Liver (tissue), 9 donors: Measurements from ENCODE around the gene ZFX. TPM values are rescaled to one million over a fixed set of nuclear protein-coding genes. Genes with fewer than 3 reads are reported as not detected.

Experiments
- DNase-seq: peaks from one replicate; pipeline ENCODE4 v3.0.0-alpha.2; 2017; ENCODE audit warnings: low spot score
- H3K27ac ChIP-seq, 2 donors: one replicate each; pipeline ENCODE4 v1.7.0; 2013; ENCODE audit warnings: inconsistent platforms in 2 of 2, low read length in 2 of 2, control low read depth in 1 of 2, low read depth in 1 of 2, mild to moderate bottlenecking in 1 of 2
- H3K27me3 ChIP-seq, 4 donors: one replicate each; pipeline versions ENCODE4 v1.6.1 to v1.7.0; 2013; ENCODE audit warnings: low read length in 3 of 4, inconsistent platforms in 1 of 4, mild to moderate bottlenecking in 1 of 4, moderate library complexity in 1 of 4; ENCODE audit not compliant: control insufficient read depth in 4 of 4, insufficient read depth in 4 of 4
- H3K36me3 ChIP-seq, 4 donors: one replicate each; pipeline versions ENCODE4 v1.6.1 to v1.7.0; 2013; ENCODE audit warnings: low read length in 3 of 4, mild to moderate bottlenecking in 3 of 4, low read depth in 1 of 4, moderate library complexity in 1 of 4; ENCODE audit not compliant: control insufficient read depth in 4 of 4, insufficient read depth in 3 of 4
- H3K4me1 ChIP-seq, 4 donors: one replicate each; pipeline versions ENCODE4 v1.6.1 to v1.7.0; 2013; ENCODE audit warnings: low read length in 3 of 4, mild to moderate bottlenecking in 3 of 4, moderate library complexity in 1 of 4; ENCODE audit not compliant: control insufficient read depth in 4 of 4, insufficient read depth in 4 of 4
- H3K4me3 ChIP-seq, 3 donors: one replicate each; pipeline versions ENCODE4 v1.6.1 to v1.7.0; 2013; ENCODE audit warnings: low read length in 3 of 3, control low read depth in 1 of 3, low read depth in 1 of 3, mild to moderate bottlenecking in 1 of 3
- H3K9ac ChIP-seq, 2 donors: one replicate each; pipeline ENCODE4 v1.7.0; 2013; ENCODE audit warnings: low read length in 2 of 2, mild to moderate bottlenecking in 2 of 2, moderate library complexity in 2 of 2, control low read depth in 1 of 2, low read depth in 1 of 2
- H3K9me3 ChIP-seq, 4 donors: one replicate each; pipeline versions ENCODE4 v1.6.1 to v1.7.0; 2013; ENCODE audit warnings: low read length in 3 of 4; ENCODE audit not compliant: control insufficient read depth in 4 of 4
- CTCF ChIP-seq: fragments of 150-350 bp; IDR thresholded peaks from 2 replicates; pipeline ENCODE4 v1.5.1; 2017; ENCODE audit warnings: improper control_type of control experiment, low read depth, low read length; ENCODE audit not compliant: missing input control
- EGR1 ChIP-seq, 2 donors: IDR thresholded peaks; 2 replicates each; pipeline ENCODE4 v1.6.1; 2016 to 2018; ENCODE audit warnings: antibody characterized with exemption in 2 of 2, low read depth in 2 of 2
- FOXA1 ChIP-seq: IDR thresholded peaks from 2 replicates; pipeline ENCODE4 v1.6.1; 2016; ENCODE audit warnings: antibody characterized with exemption
- FOXA2 ChIP-seq: IDR thresholded peaks from 2 replicates; pipeline ENCODE4 v1.6.1; 2016; ENCODE audit warnings: antibody characterized with exemption
- GABPA ChIP-seq, 2 donors: IDR thresholded peaks in 1 of 2; conservative IDR thresholded peaks in 1 of 2; 2 replicates each; pipeline ENCODE4 v1.6.1; 2016; ENCODE audit warnings: antibody characterized with exemption in 2 of 2, mild to moderate bottlenecking in 1 of 2, moderate library complexity in 1 of 2
- HNF4A ChIP-seq, 2 donors: conservative IDR thresholded peaks; 2 replicates each; pipeline ENCODE4 v1.6.1; 2016; ENCODE audit warnings: antibody characterized with exemption in 2 of 2, mild to moderate bottlenecking in 2 of 2
- HNF4G ChIP-seq: IDR thresholded peaks from 2 replicates; pipeline ENCODE4 v1.6.1; 2016; ENCODE audit warnings: antibody characterized with exemption
- JUND ChIP-seq, 2 donors: IDR thresholded peaks; 2 replicates each; pipeline ENCODE4 v1.6.1; 2016; ENCODE audit warnings: antibody characterized with exemption in 2 of 2
- NR2F2 ChIP-seq: IDR thresholded peaks from 2 replicates; pipeline ENCODE4 v1.6.1; 2016; ENCODE audit warnings: antibody characterized with exemption
- RAD21 ChIP-seq, 2 donors: IDR thresholded peaks; 2 replicates each; pipeline ENCODE4 v1.6.1; 2016; ENCODE audit warnings: antibody characterized with exemption in 2 of 2, mild to moderate bottlenecking in 2 of 2
- RXRA ChIP-seq, 2 donors: IDR thresholded peaks; 2 replicates each; pipeline ENCODE4 v1.6.1; 2017 to 2018; ENCODE audit warnings: antibody characterized with exemption in 2 of 2, mild to moderate bottlenecking in 1 of 2
- SP1 ChIP-seq: IDR thresholded peaks from 2 replicates; pipeline ENCODE4 v1.6.1; 2018; ENCODE audit warnings: antibody characterized with exemption, mild to moderate bottlenecking
- TAF1 ChIP-seq: conservative IDR thresholded peaks from 2 replicates; pipeline ENCODE4 v1.6.1; 2016; ENCODE audit warnings: antibody characterized with exemption, mild to moderate bottlenecking
- YY1 ChIP-seq: IDR thresholded peaks from 2 replicates; pipeline ENCODE4 v1.6.1; 2016; ENCODE audit warnings: antibody characterized with exemption, mild to moderate bottlenecking
- ZBTB33 ChIP-seq: IDR thresholded peaks from 2 replicates; pipeline ENCODE4 v1.6.1; 2016; ENCODE audit warnings: antibody characterized with exemption
- WGBS: extraction: QIAGEN DNeasy Blood & Tissue Kit; methylation state at CpG from one replicate; pipeline ENCODE4 v1.1.7; 2013; 5-methylcytosine and 5-hydroxymethylcytosine counted together
- polyA plus RNA-seq, 2 donors: library from polyadenylated mRNA; stranded (reverse) in 1 of 2; unstranded in 1 of 2; fragments of 200-250 nt in 1 of 2; fragments of >200 nt in 1 of 2; fragmentation: Nextera tagmentation in 1 of 2; extraction: Ambion mirVana in 1 of 2; gene quantifications; one replicate each; pipeline versions ENCODE4 v1.2.1 to v1.2.3, GENCODE V29; 2013 to 2015
- total RNA-seq, 2 donors: library from RNA; depleted of rRNA; stranded (reverse); fragments of >200 nt; gene quantifications; one replicate each; pipeline ENCODE4 v1.2.3, GENCODE V29; 2014
- TF ChIP-seq, protein P1 (sequence below): IDR thresholded peaks from 2 replicates; pipeline ENCODE4 v1.6.1; 2016; ENCODE audit warnings: antibody characterized with exemption, mild to moderate bottlenecking
- TF ChIP-seq, protein P2 (sequence below): IDR thresholded peaks from 2 replicates; pipeline ENCODE4 v1.6.1; 2016; ENCODE audit warnings: antibody characterized with exemption
- TF ChIP-seq, protein P3 (sequence below): IDR thresholded peaks from 2 replicates; pipeline ENCODE4 v1.6.1; 2016; ENCODE audit warnings: antibody characterized with exemption
- donor health status: healthy.
- donor health status: healthy.
- donor health status: healthy.
- donor health status: healthy.
- donor health status: healthy.

The ZFX gene
- total and polyA plus RNA-seq, 4 donors: 3.8 to 50.0 (median 19.0) TPM

DNA sequence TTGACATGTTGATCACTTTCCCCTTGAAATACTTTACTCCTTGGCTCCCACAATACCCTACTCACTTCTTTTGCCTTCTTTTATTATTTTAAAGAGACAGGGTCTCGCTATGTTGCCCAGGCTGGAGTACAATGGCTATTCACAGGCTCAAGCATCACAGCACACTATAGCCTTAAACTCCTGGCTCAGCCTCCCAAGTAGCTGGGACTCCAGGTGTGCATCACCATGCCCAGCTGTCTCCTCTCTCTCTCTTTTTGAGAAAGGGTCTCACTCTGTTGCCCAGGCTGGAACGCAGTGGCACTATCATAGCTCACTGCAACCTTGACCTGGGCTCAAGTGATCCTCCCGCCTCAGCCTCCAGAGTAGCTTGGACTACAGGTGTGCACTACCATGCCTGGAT lies 112.8 kb downstream of the ZFX start:
- H3K4me3 ChIP-seq: no peak overlapping the region
- H3K27me3 ChIP-seq: peaks cover 0 to 3% (median 0%) of the 10 kb centered on the region in 4 donors
- WGBS: 96% methylated on average over 3 of the region's 3 CpGs
- H3K9me3 ChIP-seq: no peaks in the 10 kb centered on the region
- H3K36me3 ChIP-seq: no peaks in the 10 kb centered on the region
- H3K9ac ChIP-seq: no peak overlapping the region
- no peak overlapping the region for H3K27ac ChIP-seq
- peaks cover 0 to 7% (median 3%) of the 10 kb centered on the region in 4 donors for H3K4me1 ChIP-seq
- TF ChIP-seq TAF1 (no peak), YY1 (no peak), NR2F2 (no peak), FOXA2 (no peak), HNF4G (no peak), SP1 (no peak), JUND (IDR thresholded peaks at IDR 0.05) (no peak), GABPA (IDR thresholded peaks at IDR 0.05 in 1 of 2, conservative IDR thresholded peaks at IDR 0.05 in 1 of 2) (no peak), RAD21 (IDR thresholded peaks at IDR 0.05) (no peak), ZBTB33 (no peak), FOXA1 (no peak), EGR1 (IDR thresholded peaks at IDR 0.05; ENCODE audit: low read depth in 2 of 2) (no peak), CTCF (no peak), HNF4A (conservative IDR thresholded peaks at IDR 0.05) (no peak), RXRA (IDR thresholded peaks at IDR 0.05) (no peak)
- TF ChIP-seq, protein P1, sequence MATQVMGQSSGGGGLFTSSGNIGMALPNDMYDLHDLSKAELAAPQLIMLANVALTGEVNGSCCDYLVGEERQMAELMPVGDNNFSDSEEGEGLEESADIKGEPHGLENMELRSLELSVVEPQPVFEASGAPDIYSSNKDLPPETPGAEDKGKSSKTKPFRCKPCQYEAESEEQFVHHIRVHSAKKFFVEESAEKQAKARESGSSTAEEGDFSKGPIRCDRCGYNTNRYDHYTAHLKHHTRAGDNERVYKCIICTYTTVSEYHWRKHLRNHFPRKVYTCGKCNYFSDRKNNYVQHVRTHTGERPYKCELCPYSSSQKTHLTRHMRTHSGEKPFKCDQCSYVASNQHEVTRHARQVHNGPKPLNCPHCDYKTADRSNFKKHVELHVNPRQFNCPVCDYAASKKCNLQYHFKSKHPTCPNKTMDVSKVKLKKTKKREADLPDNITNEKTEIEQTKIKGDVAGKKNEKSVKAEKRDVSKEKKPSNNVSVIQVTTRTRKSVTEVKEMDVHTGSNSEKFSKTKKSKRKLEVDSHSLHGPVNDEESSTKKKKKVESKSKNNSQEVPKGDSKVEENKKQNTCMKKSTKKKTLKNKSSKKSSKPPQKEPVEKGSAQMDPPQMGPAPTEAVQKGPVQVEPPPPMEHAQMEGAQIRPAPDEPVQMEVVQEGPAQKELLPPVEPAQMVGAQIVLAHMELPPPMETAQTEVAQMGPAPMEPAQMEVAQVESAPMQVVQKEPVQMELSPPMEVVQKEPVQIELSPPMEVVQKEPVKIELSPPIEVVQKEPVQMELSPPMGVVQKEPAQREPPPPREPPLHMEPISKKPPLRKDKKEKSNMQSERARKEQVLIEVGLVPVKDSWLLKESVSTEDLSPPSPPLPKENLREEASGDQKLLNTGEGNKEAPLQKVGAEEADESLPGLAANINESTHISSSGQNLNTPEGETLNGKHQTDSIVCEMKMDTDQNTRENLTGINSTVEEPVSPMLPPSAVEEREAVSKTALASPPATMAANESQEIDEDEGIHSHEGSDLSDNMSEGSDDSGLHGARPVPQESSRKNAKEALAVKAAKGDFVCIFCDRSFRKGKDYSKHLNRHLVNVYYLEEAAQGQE: no peak
- TF ChIP-seq, protein P2, sequence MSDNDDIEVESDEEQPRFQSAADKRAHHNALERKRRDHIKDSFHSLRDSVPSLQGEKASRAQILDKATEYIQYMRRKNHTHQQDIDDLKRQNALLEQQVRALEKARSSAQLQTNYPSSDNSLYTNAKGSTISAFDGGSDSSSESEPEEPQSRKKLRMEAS: no peak
- TF ChIP-seq, protein P3, sequence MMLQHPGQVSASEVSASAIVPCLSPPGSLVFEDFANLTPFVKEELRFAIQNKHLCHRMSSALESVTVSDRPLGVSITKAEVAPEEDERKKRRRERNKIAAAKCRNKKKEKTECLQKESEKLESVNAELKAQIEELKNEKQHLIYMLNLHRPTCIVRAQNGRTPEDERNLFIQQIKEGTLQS: no peak
- DNase-seq: no peak
